RKO (cell line): Measurements from ENCODE around the gene HASPIN.

ENCODE experiments used
- DNase-seq: peaks from one replicate; pipeline ENCODE4 v3.0.0-alpha.2; 2016; ENCODE audit warnings: low spot score

The HASPIN gene

GRCh38 chr17:3765981-3766380, 42.3 kb downstream of the HASPIN start:
- no peak for DNase-seq

- DNase-seq, result no peak
Measured at GRCh38 chr17:3766779-3767178, 43.1 kb downstream of the HASPIN start.

GRCh38 chr17:3768341-3768740, 44.6 kb downstream of the HASPIN start:
- DNase-seq, result no peak

GRCh38 chr17:3768769-3769168, 45.1 kb downstream of the HASPIN start:
- no peak for DNase-seq

GRCh38 chr17:3770466-3770865, 46.8 kb downstream of the HASPIN start:
- no peak for DNase-seq

DNA sequence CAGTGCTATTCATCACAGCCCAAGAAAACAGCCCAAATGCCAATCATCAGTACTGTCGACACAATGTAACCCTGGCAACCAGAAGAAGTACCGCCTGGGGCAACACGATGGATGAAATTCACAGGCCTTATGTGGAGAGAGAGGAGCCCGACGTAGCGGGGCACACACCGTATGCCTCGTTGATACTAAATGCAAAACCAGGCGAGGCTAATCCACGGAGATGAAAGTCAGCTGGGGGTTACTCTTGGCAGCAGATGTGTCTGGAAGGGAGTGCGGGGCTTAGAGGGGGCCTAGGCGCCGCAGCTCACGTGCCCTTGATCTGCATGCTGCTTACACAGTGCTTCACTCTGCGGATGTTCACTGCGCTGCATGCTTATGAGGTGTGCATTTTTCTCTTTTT, 47.4 kb downstream of the HASPIN start:
- no peak for DNase-seq

DNA sequence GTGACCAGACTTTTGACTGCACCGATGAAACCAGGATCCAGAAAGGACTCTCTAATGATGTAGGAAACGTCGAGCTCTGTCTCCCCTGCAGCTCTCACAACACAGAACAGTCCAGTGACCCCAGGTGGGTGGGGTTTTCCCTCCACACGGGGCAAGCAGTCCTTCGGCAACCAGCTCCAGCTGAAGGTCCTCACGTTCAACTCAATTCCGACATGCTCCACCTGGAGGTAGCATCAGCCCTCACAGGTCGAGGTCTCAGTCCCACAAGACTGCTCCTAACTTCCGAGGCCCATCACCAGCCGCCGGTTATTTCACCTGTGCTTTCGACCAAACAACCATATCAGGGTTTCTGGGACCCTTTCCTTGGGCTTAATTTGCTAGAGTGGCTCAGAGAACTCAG, 49.1 kb downstream of the HASPIN start:
- DNase-seq, result no peak

- no peak for DNase-seq
Measured at GRCh38 chr17:3773511-3773910, 49.8 kb downstream of the HASPIN start.

- no peak for DNase-seq
Measured at GRCh38 chr17:3773966-3774365, 50.3 kb downstream of the HASPIN start.
